Urinary bladder (tissue), 4 donors: ENCODE measurements around the gene KRTAP5-5. TPM values are rescaled to one million over a fixed set of nuclear protein-coding genes. Genes with fewer than 3 reads are reported as not detected.
"Not testable (repeated sequence)": the region's sequence is repeated elsewhere in the genome, so short reads cannot be mapped to it uniquely, and the experiment has no call there.

Experiments
- DNase-seq: peaks from one replicate; pipeline ENCODE4 v3.0.0-alpha.2; 2015; ENCODE audit errors: extremely low spot score
- H3K27ac ChIP-seq: one replicate; pipeline ENCODE4 v1.5.1; 2013; ENCODE audit warnings: low read depth, mild to moderate bottlenecking, moderate library complexity
- H3K36me3 ChIP-seq: one replicate; pipeline ENCODE4 v1.6.1; 2013; ENCODE audit warnings: mild to moderate bottlenecking, moderate library complexity; ENCODE audit not compliant: insufficient read depth
- H3K4me1 ChIP-seq: one replicate; pipeline ENCODE4 v1.6.1; 2013; ENCODE audit warnings: mild to moderate bottlenecking, moderate library complexity; ENCODE audit not compliant: insufficient read depth
- H3K4me3 ChIP-seq: one replicate; pipeline ENCODE4 v1.5.1; 2013; ENCODE audit warnings: low read depth, low read length
- WGBS: extraction: QIAGEN DNeasy Blood & Tissue Kit; methylation state at CpG from one replicate; pipeline ENCODE4 v1.1.7; 2013; 5-methylcytosine and 5-hydroxymethylcytosine counted together
- polyA plus RNA-seq: library from polyadenylated mRNA; stranded (reverse); fragments of 200-250 nt; gene quantifications from one replicate; pipeline ENCODE4 v1.2.3, GENCODE V29; 2013
- total RNA-seq: library from RNA; depleted of rRNA; stranded (reverse); fragments of >200 nt; gene quantifications from one replicate; pipeline ENCODE4 v1.2.3, GENCODE V29; 2014
- donor health status: healthy with polysubstance abuse.
- donor health status: healthy.

The KRTAP5-5 gene, protein sequence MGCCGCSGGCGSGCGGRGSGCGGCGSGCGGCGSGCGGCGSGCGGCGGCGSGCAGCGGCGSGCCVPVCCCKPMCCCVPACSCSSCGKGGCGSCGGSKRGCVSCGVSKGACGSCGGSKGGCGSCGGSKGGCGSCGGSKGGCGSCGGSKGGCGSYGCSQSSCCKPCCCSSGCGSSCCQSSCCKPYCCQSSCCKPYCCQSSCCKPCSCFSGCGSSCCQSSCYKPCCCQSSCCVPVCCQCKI
- total RNA-seq = not detected
- polyA plus RNA-seq = not detected

DNA sequence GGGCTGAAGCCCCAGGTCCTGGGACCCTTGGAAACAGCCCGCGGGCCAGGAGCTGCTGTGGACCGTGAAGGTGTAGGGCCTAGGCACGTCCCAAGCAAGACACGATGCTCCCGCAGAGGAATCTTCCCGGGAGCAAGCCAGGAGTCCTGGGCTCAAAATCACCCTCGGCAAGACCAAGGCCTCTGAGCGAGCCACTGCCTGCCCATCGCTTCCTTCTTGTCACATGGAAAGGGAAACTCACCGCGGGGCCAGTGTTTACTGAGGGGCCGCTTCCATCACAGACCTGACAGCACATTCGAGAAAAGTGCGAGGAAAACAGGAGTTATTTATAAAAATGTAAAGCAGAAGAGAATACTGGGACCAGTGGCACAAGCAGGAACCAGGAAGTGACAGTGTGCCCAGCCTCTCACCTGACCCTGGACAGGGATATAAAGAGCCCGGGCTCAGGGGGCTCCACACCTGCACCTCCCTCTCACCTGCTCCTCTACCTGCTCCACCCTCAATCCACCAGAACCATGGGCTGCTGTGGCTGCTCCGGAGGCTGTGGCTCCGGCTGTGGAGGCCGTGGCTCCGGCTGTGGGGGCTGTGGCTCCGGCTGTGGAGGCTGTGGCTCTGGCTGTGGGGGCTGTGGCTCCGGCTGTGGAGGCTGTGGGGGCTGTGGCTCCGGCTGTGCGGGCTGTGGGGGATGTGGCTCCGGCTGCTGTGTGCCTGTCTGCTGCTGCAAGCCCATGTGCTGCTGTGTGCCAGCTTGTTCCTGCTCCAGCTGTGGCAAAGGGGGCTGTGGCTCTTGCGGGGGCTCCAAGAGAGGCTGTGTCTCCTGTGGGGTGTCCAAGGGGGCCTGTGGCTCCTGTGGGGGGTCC lies at the start of gene KRTAP5-5:
Gene KRTAP5-5 (plus strand): TSS at position 450 of the 860 bp plus-strand sequence. CDS start 66 bp downstream, at position 516.
- 77% methylated on average over 26 of the region's 26 CpGs for WGBS
- Histone ChIP-seq H3K4me3 (no peak within 1 kb of the TSS), H3K4me1 (no peaks in the 10 kb centered on the region), H3K27ac (no peak within 1 kb of the TSS), H3K36me3 (no peaks in the 10 kb centered on the region)
- DNase-seq = no peak

DNA sequence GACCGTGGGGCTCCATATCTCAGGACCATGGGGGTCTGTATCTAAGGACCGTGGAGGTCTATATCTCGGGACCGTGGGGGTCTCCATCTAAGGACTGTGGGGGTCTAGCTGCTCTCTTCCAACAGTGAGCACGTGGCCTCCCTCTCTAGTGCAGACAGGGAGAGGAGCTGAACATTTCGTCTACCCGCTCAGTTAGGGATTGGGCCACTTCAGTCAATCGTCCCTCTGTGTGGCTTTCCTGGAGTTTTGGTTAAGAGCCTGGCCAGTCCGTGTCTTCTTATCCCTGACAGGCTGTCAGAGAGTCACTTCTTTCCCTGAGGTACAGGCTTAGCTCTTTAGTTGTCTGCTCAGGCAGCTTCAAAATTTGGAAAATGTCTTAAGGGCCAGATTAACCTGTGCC lies 47.6 kb upstream of the KRTAP5-5 start:
- H3K27ac ChIP-seq = no peak overlapping the region
- 86% methylated on average over 9 of the region's 9 CpGs for WGBS
- DNase-seq = no peak
- H3K4me3 ChIP-seq = no peak overlapping the region
- no peaks in the 10 kb centered on the region for H3K36me3 ChIP-seq
- no peaks in the 10 kb centered on the region for H3K4me1 ChIP-seq

DNA sequence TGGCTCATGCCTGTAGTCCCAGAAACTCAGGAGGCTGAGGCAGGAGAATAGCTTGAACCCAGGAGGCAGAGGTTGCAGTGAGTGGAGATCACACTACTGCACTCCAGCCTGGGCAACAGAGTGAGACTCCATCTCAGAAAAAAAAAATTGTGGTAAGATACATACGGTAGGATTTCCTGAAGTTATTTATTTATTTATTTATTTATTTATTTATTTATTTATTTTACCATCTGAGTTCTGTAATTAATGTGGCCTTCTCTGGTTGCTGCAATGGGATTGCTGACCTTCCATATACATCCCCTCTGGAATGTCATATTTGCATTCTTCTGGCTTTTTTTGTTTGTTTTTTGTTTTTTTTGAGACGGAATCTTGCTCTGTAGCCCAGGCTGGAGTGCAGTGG lies 46.7 kb upstream of the KRTAP5-5 start:
- H3K36me3 ChIP-seq, H3K27ac ChIP-seq, DNase-seq, H3K4me1 ChIP-seq, H3K4me3 ChIP-seq: not testable (repeated sequence)
- WGBS = 68% methylated on average over 2 of the region's 2 CpGs

DNA sequence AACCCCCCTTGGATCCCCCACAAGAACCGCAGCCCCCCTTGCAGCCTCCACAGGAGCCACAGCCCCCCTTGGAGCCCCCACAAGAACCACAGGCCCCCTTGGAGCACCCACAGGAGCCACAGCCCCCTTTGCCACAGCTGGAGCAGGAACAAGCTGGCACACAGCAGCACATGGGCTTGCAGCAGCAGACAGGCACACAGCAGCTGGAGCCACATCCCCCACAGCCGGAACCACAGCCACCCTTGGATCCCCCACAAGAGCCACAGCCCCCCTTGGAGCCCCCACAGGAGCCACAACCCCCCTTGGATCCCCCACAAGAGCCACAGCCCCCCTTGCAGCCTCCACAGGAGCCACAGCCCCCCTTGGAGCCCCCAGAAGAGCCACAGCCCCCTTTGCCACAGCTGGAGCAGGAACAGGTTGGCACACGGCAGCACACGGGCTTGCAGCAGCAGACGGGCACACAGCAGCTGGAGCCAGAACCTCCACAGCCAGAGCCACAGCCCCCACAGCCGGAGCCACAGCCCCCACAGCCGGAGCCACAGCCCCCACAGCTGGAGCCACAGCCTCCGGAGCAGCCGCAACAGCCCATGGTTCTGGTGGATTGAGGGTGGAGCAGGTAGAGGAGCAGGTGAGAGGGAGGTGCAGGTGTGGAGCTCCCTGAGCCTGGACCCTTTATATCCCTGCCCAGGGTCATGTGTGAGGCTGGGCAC lies 44.8 kb upstream of the KRTAP5-5 start, which contains the start of gene KRTAP5-1:
Gene KRTAP5-1 (minus strand): TSS at position 623 of the 710 bp plus-strand sequence. CDS start 34 bp downstream, at position 589.
- H3K36me3 ChIP-seq, H3K27ac ChIP-seq, H3K4me3 ChIP-seq, DNase-seq, H3K4me1 ChIP-seq: not testable (repeated sequence)
- WGBS = 69% methylated on average over 9 of the region's 9 CpGs

DNA sequence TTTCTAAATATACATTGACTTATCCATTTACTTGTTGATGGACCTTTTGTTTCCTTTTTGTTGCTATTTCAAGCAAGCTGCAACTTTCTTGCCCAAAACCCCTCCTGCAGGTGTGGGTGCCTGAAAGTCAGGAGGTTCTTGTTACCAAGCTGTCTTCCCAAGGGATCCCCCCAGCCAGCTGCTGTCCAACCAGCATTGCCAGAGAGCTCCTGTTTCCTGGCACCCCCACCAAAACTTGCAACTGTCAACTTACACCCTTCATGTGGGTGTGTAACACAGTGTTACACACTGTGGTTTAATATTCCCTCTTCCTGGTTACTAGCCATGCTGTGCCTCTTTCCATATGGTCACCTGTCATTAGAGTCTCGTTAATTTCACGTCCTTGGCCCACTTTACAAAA lies 42.9 kb upstream of the KRTAP5-5 start:
- 65% methylated on average over 2 of the region's 2 CpGs for WGBS
- DNase-seq = no peak
- Histone ChIP-seq H3K27ac (no peak overlapping the region), H3K36me3 (no peaks in the 10 kb centered on the region), H3K4me1 (no peaks in the 10 kb centered on the region), H3K4me3 (no peak overlapping the region)

DNA sequence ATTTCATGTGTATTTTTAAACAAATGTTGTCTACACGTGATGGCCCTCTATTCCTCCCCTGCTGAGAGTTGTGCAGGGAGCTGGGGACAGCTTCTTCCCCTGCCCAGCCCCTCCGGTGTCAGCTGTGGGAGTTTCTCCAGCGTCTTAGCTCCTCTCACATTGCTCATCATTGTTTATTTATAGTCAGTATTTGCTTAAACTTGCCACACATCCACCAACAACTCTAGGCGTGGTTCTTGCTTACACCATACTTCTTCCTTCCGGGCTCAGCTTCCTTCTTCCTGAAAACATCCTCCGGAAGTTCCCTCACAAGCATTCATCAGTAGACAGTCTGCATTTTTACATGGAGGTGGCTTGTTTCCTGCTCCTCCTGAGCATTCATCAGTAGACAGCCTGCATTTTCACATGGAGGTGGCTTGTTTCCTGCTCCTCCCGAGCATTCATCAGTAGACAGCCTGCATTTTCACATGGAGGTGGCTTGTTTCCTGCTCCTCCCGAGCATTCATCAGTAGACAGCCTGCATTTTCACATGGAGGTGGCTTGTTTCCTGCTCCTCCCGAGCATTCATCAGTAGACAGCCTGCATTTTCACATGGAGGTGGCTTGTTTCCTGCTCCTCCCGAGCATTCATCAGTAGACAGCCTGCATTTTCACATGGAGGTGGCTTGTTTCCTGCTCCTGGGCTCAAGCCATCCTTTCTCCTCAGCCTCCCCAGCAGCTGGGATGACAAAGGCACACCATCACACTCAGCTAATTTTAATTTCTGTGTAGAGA lies 40.2 kb upstream of the KRTAP5-5 start:
- not testable (repeated sequence) for H3K27ac ChIP-seq, H3K36me3 ChIP-seq, H3K4me3 ChIP-seq, DNase-seq, H3K4me1 ChIP-seq
- 36% methylated on average over 8 of the region's 10 CpGs for WGBS

DNA sequence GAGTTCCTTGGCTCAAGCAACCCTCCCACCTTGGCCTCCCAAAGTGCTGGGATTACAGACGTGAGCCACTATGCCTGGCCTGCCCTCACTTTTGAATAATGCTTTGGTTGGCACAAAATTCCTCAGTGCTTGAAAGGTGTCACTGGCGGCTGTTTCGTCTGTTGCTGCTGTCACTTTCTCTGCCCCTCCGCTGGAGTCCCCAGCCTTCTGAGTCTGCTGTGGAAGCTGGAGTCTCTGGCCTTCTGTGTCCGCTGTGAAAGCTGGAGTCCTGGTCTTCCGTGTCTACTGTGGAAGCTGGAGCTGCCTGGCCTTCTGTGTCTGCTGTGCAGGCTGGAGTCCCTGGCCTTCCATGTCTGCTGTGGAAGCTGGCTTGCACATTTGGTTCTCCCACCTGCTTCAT lies 39.6 kb upstream of the KRTAP5-5 start:
- WGBS = 93% methylated on average over 6 of the region's 6 CpGs
- no peak overlapping the region for H3K27ac ChIP-seq
- no peak overlapping the region for H3K4me3 ChIP-seq
- no peaks in the 10 kb centered on the region for H3K36me3 ChIP-seq
- H3K4me1 ChIP-seq = no peaks in the 10 kb centered on the region
- no peak for DNase-seq

DNA sequence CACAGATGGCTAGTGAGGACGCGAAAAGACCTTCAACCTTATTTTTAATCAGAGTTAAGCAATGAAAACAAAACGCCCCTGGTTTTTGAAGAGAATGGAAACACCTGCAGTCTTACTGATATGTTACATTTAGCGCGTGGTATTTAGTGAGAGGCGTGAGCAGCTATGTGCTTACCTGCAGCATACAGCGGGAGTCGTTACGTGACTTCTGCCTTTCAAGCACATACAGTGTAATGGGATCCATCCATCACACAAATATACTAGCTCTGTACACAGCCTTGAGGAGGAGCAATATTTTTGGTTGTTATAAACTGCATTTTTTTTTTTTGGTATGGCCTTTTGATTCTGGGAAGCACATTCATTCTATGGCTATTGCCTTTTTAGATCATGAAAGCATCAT lies 36.9 kb upstream of the KRTAP5-5 start:
- no peak for DNase-seq
- Histone ChIP-seq H3K27ac (no peak overlapping the region), H3K4me1 (no peaks in the 10 kb centered on the region), H3K4me3 (no peak overlapping the region), H3K36me3 (no peaks in the 10 kb centered on the region)
- 79% methylated on average over 9 of the region's 9 CpGs for WGBS

DNA sequence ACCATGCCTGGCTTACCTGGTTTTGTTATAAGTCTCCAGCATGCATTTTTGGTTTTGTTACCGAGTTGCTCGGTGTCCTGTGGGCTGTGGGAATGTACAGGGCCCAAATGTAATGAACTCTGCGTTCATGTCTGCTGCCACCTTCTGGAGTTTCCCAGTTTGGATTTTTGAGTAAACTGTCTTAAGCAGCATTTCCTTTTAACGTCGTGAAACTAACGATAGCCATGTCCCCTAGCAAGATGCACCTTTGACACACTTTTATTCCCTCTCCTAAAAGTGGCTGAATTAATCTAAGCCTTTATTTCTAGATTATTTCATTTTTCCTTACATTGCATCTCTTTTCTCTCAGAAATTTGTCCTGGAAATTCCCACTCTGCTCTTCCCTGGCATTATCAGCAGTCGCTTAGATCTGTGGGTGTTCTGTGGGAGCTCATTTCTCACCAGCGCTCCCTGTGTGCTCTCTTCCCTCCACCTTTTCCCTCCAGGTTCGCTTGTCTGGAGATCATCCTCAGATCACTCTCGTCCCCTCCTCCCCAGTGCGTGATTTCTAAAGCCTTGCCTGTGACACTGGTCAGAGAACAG lies 33.5 kb upstream of the KRTAP5-5 start:
- H3K36me3 ChIP-seq, H3K27ac ChIP-seq, H3K4me3 ChIP-seq, H3K4me1 ChIP-seq, DNase-seq: not testable (repeated sequence)
- 41% methylated on average over 11 of the region's 11 CpGs for WGBS

DNA sequence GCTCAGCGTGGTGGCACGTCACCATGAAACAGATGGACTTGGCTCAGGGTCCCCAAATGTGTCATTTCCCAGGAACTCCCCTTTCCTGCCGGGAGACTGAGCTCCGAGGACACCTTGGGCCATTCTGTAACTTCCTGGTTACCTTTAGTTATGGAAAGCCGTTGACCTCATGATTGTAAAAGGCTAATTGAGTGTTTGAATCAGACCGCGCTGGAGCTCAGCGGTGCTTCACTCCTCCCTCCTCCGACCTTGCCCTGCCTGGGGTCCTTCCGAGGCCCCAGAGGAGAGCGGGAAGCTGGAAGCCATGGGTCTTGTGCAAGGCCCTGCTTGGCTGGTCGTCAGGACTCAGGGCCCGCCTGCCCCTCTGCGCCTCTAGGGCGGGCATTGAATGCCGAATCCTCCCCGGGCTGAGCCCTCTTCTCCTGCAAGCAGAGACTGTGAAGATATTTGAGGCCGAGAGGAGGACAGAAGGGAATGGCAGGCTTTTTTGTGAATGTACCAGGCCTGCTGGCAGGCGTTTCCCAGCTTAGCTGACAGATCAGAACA lies 32.9 kb upstream of the KRTAP5-5 start:
- WGBS = 54% methylated on average over 19 of the region's 19 CpGs
- H3K27ac ChIP-seq = not testable (repeated sequence)

DNA sequence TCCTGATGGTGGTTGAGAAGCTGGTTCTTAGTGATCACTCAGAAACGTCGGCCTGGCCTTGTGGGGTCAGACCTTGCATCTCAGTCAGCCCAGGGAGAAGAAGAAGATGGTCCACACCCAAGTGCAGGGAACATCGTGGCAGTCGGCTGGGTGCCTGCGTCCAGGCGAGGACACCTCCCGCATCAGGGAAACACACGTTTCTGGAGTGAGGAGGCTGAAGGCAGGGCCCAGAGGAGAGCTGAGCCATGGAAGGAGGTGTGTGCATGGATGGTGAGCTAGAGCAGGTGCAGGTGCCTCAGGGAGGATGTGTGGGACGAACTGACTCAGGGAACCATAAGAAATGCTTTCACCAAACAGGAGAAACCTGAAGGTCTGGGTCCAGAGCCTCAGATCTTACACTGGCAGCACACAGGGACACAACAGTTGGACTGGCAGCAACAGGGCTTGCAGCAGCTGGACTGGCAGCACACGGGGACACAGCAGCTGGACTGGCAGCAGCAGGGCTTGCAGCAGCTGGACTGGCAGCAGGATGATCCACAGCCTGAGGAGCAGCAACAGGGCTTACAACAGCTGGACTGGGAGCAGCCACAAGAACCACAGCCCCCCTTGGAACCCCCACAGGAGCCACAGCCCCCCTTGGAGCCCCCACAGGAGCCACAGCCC lies 32.1 kb upstream of the KRTAP5-5 start:
- H3K27ac ChIP-seq = no peak overlapping the region
- 81% methylated on average over 10 of the region's 10 CpGs for WGBS
- DNase-seq = no peak
- H3K4me1 ChIP-seq = no peaks in the 10 kb centered on the region
- H3K36me3 ChIP-seq = no peaks in the 10 kb centered on the region
- H3K4me3 ChIP-seq = no peak overlapping the region

More for the DNA sequence above, 32.9 kb upstream of the KRTAP5-5 start:
- not testable (repeated sequence) for H3K36me3 ChIP-seq, H3K4me1 ChIP-seq, H3K4me3 ChIP-seq, DNase-seq

DNA sequence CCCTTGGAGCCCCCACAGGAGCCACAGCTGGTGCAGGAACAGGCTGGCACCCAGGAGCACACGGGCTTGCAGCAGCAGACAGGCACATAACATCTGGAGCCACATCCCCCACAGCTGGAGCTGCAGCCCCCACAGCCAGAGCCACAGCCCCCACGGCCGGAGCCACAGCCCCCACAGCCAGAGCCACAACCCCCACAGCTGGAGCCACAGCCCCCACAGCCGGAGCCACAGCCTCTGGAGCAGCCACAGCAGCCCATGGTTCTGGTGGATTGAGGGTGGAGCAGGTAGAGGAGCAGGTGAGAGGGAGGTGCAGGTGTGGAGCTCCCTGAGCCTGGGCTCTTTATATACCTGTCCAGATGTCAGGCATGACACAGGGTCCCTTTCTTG lies 31.6 kb upstream of the KRTAP5-5 start, which contains the start of gene KRTAP5-2:
Gene KRTAP5-2 (minus strand): TSS at position 301 of the 387 bp plus-strand sequence. CDS start 44 bp downstream, at position 257.
- Histone ChIP-seq H3K4me1 (no peaks in the 10 kb centered on the region), H3K4me3 (no peak within 1 kb of the TSS), H3K27ac (no peak within 1 kb of the TSS), H3K36me3 (no peaks in the 10 kb centered on the region)
- 66% methylated on average over 4 of the region's 4 CpGs for WGBS
- no peak for DNase-seq
